Heart left ventricle (tissue), 16 donors: ENCODE data around the gene TECR. TPM values are rescaled to one million over a fixed set of nuclear protein-coding genes. Genes with fewer than 3 reads are reported as not detected.
A peak's percentile ranks its signal among the peaks of the same experiment; 100 is the strongest.
"Not testable (repeated sequence)": the region's sequence is repeated elsewhere in the genome, so short reads cannot be mapped to it uniquely, and the experiment has no call there.

Experiments used
- ATAC-seq, 4 donors: fragments of 200-7000 bp; cut with Tn5 transposase; one replicate each; pipeline ENCODE4 v1.9.1; 2020 to 2022; ENCODE audit warnings: moderate library complexity in 4 of 4, mild to moderate bottlenecking in 3 of 4, moderate number of reproducible peaks in 1 of 4
- DNase-seq, 5 donors: peaks; one replicate each; pipeline ENCODE4 v3.0.0-alpha.2; 2020
- H3K27ac ChIP-seq, 12 donors: fragments of 200-600 bp; sonication (generic) in 4 of 12; one replicate each; pipeline versions ENCODE4 v1.5.0 to v1.8.0; 2016 to 2022; ENCODE audit warnings: mild to moderate bottlenecking in 2 of 12
- H3K27me3 ChIP-seq, 9 donors: fragments of 200-600 bp; sonication (generic) in 2 of 9; one replicate each; pipeline versions ENCODE4 v1.5.1 to v1.8.0; 2016 to 2022; ENCODE audit warnings: mild to moderate bottlenecking in 3 of 9
- H3K36me3 ChIP-seq, 9 donors: fragments of 200-600 bp; sonication (generic) in 2 of 9; one replicate each; pipeline versions ENCODE4 v1.5.0 to v1.8.0; 2018 to 2022; ENCODE audit warnings: mild to moderate bottlenecking in 2 of 9
- H3K4me1 ChIP-seq, 12 donors: fragments of 200-600 bp; sonication (generic) in 4 of 12; one replicate each; pipeline versions ENCODE4 v1.5.0 to v1.8.0; 2016 to 2022; ENCODE audit warnings: mild to moderate bottlenecking in 3 of 12
- H3K4me3 ChIP-seq, 12 donors: fragments of 200-600 bp; sonication (generic) in 4 of 12; one replicate each; pipeline versions ENCODE4 v1.5.0 to v1.8.0; 2017 to 2022; ENCODE audit warnings: mild to moderate bottlenecking in 9 of 12, moderate library complexity in 4 of 12
- H3K9me3 ChIP-seq, 12 donors: fragments of 200-600 bp; sonication (generic) in 4 of 12; one replicate each; pipeline versions ENCODE4 v1.5.0 to v1.8.0; 2016 to 2022; ENCODE audit warnings: mild to moderate bottlenecking in 1 of 12
- CTCF ChIP-seq, 12 donors: fragments of 200-600 bp; sonication (generic) in 4 of 12; IDR thresholded peaks; one replicate each; pipeline versions ENCODE4 v1.5.0 to v1.8.0; 2018 to 2022; ENCODE audit warnings: antibody characterized with exemption in 12 of 12, mild to moderate bottlenecking in 5 of 12
- POLR2A ChIP-seq, 2 donors: fragments of 450-650 bp; IDR thresholded peaks; one replicate each; pipeline ENCODE4 v1.6.1; 2017; ENCODE audit warnings: antibody characterized with exemption in 2 of 2, mild to moderate bottlenecking in 2 of 2, moderate library complexity in 2 of 2
- WGBS, 4 donors: extraction: QIAGEN DNeasy Blood & Tissue Kit in 2 of 4; methylation state at CpG; one replicate each; pipeline versions ENCODE4 v1.1.5 to v1.1.7; 2013 to 2018; 5-methylcytosine and 5-hydroxymethylcytosine counted together
- intact Hi-C, 10 donors: fragments of 100-400 bp; cut with DNase I; formaldehyde crosslinking; loops; one replicate each; pipeline versions ENCODE4 v1.11.1 to v1.14.2; 2022
- polyA plus RNA-seq, 2 donors: library from polyadenylated mRNA; stranded (reverse); fragments of 200-250 nt; gene quantifications; one replicate each; pipeline ENCODE4 v1.2.3, GENCODE V29; 2013
- total RNA-seq, 9 donors: library from RNA; depleted of rRNA in 2 of 9; stranded (reverse); fragments of >200 nt in 2 of 9; fragmentation: NEBNext Ultra II Directional in 3 of 9; extraction: Animal tissue kit (Norgen Biotek cat#: 25700) in 3 of 9; gene quantifications; one replicate each; pipeline versions ENCODE4 v1.1.0 to v1.2.4, GENCODE V29; 2016 to 2023
- donor health status: ischemic (EF 13 %, LVEDD 7.1; RV severe dilation, severe dysfunction).
- donor health status: healthy with polysubstance abuse.
- donor health status: DM: no; HTN: yes; CAD: no.
- donor health status: DM: no; HTN: no; CAD: no.
- donor health status: ischemic (EF 25% LVEDD 6.9; RV normal size, moderate dysfunction).
- donor health status: ischemic (EF 25% LVEDD 5.7; RV mildly dilated, moderate dysfunction).
- donor health status: healthy.
- donor health status: DM: yes; HTN: yes; CAD: no.
- donor health status: ischemic (EF 35%, LVEDD 5.7; RV mildly dilated, moderate dysfunction).
- donor health status: nonischemic (EF 11% LVEDD 7.7; RV severe dilation, severe dysfunction).
- donor health status: DM: yes; HTN: yes; CAD: no.
- donor health status: PGD.
- donor health status: ischemic (EF 29% LVEDD 5.4; RV normal size, mild dysfunction).
- donor health status: nonischemic (EF 23%, LVEDD 6.1; RV moderate dilation, normal function).

TECR gene
- total and polyA plus RNA-seq, 11 donors: 48.1 to 102 (median 71.7) TPM

DNA sequence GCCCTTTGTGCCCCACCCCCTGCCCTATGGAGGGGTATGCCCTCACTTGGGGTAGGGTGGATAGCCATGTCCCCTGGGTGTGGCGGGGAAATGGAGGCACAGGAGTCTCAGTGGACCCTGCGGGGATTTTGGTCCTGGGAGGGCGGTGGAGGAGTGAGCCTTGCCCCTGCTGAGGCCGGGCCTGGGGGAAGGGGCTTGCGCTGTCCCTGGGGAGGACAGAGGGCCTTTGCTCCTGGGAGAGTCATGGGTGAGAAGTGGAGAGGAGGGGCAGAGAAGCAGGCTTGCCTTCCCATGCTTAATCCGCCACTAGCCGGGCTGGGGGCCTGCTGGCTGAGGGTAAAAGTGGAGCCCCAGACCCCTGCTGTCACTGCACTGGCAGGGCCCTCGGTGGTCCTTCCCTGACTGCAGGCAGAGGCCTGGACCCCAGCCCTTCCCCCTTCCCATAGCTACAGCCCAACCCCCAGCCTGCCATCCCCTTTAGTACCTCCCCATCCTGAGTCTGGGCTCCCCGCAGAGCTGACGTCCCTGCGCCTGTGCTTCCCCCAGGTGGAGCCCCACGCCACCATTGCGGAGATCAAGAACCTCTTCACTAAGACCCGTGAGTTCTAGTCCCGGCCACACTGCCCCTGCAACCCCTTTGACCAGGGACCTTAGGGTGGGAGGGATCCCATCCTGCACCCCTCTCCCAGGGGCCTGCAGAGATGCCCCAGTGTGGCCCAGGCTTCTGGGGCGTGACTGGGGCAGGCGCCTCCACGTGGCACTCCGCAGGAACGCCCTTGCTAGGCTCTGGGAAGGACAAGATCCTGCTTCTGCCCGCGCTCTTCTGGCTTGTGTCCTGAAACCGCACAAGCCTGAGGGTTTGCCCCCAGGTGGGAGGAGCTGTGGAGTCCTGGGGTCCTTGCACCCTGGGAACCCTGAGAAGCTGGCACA, 33.5 kb downstream of the TECR start:
- intact Hi-C loops: no loop called here
- no peak for ATAC-seq
- no peak for DNase-seq

GRCh38 chr19:14563590-14563926, 34.2 kb downstream of the TECR start:
- WGBS, 4 donors: 91 to 97% (median 94%) methylated on average over 8 to 16 of the region's 16 CpGs
- Histone ChIP-seq H3K4me3 (no peak overlapping the region), H3K4me1 (peaks cover 0 to 63% (median 37%) of the 10 kb centered on the region in 12 donors)

More for the DNA sequence above, 33.5 kb downstream of the TECR start:
- TF ChIP-seq POLR2A (IDR thresholded peaks at IDR 0.05) (no peak), CTCF (IDR thresholded peaks at IDR 0.05) (no peak)
- Histone ChIP-seq H3K27me3 (no peaks in the 10 kb centered on the region), H3K9me3 (no peaks in the 10 kb centered on the region), H3K4me1 (peaks cover 0 to 62% (median 39%) of the 10 kb centered on the region in 12 donors), H3K27ac (peak overlapping the region; percentile 72 to 97 (median 92)), H3K4me3 (peak overlapping the region in 4 of 12 donors; percentile 9 to 28 (median 18)), H3K36me3 (peaks cover 0 to 30% (median 10%) of the 10 kb centered on the region in 9 donors)
- WGBS, 4 donors: 66 to 78% (median 75%) methylated on average over 20 to 23 of the region's 23 CpGs

GRCh38 chr19:14563989-14564651, 34.7 kb downstream of the TECR start:
- Histone ChIP-seq H3K36me3 (peaks cover 0 to 35% (median 15%) of the 10 kb centered on the region in 9 donors), H3K9me3 (no peaks in the 10 kb centered on the region), H3K27me3 (no peaks in the 10 kb centered on the region), H3K4me3 (no peak overlapping the region), H3K27ac (peak overlapping the region in 3 of 12 donors; percentile 87 to 97 (median 94)), H3K4me1 (peaks cover 0 to 63% (median 35%) of the 10 kb centered on the region in 12 donors)
- TF ChIP-seq CTCF (IDR thresholded peaks at IDR 0.05): no peak
- no peak for TF ChIP-seq POLR2A (IDR thresholded peaks at IDR 0.05)
- 72 to 82% (median 74%) methylated on average over 24 to 33 of the region's 33 CpGs for WGBS, 4 donors
- DNase-seq (peak in 1 of 5 donors; percentile 44), ATAC-seq (peak in 3 of 4 donors; percentile 1 to 13 (median 11))
- intact Hi-C loops: no loop called here

More at GRCh38 chr19:14563590-14563926, 34.2 kb downstream of the TECR start:
- peak overlapping the region in 7 of 12 donors; percentile 1 to 97 (median 94) for H3K27ac ChIP-seq
- H3K9me3 ChIP-seq: no peaks in the 10 kb centered on the region
- no peaks in the 10 kb centered on the region for H3K27me3 ChIP-seq
- TF ChIP-seq CTCF (IDR thresholded peaks at IDR 0.05): no peak
- TF ChIP-seq POLR2A (IDR thresholded peaks at IDR 0.05): no peak
- peaks cover 0 to 35% (median 15%) of the 10 kb centered on the region in 9 donors for H3K36me3 ChIP-seq
- ATAC-seq: no peak
- intact Hi-C loops: no loop called here
- DNase-seq: no peak

GRCh38 chr19:14564652-14565297, 35.4 kb downstream of the TECR start:
- ATAC-seq, DNase-seq, H3K4me3 ChIP-seq, intact Hi-C loops, H3K9me3 ChIP-seq, H3K27me3 ChIP-seq: not testable (repeated sequence)
- H3K4me1 ChIP-seq: peaks cover 0 to 63% (median 34%) of the 10 kb centered on the region in 12 donors
- WGBS, 4 donors: 74 to 81% (median 79%) methylated on average over 20 to 22 of the region's 22 CpGs
- H3K36me3 ChIP-seq: peaks cover 0 to 35% (median 15%) of the 10 kb centered on the region in 9 donors
- peak overlapping the region in 1 of 12 donors; percentile 2 for H3K27ac ChIP-seq
